ENCODE results near the gene MCRIP2.

MCRIP2 gene

GRCh38 chr16:616733-617586, 24.7 kb upstream of the MCRIP2 start:
- in situ Hi-C loops (cut with HindIII; ENCODE audit: low sequenced_read_pairs), result no loop called here

- in situ Hi-C loops (cut with HindIII; ENCODE audit: low sequenced_read_pairs), result no loop called here
Measured at GRCh38 chr16:617855-618254, 23.8 kb upstream of the MCRIP2 start.

- in situ Hi-C loops (cut with HindIII; ENCODE audit: low sequenced_read_pairs), result no loop called here
Measured at GRCh38 chr16:619476-620100, 22.0 kb upstream of the MCRIP2 start.

- in situ Hi-C loops (cut with HindIII; ENCODE audit: low sequenced_read_pairs), result no loop called here
Measured at GRCh38 chr16:620700-621525, 20.7 kb upstream of the MCRIP2 start.

- in situ Hi-C loops (cut with HindIII; ENCODE audit: low sequenced_read_pairs), result no loop called here
Measured at GRCh38 chr16:621526-622105, 20.0 kb upstream of the MCRIP2 start.

GRCh38 chr16:622920-623280, 18.7 kb upstream of the MCRIP2 start:
- in situ Hi-C loops (cut with HindIII; ENCODE audit: low sequenced_read_pairs), result no loop called here

GRCh38 chr16:624526-625070, 17.0 kb upstream of the MCRIP2 start:
- in situ Hi-C loops (cut with HindIII; ENCODE audit: low sequenced_read_pairs), result loop anchor here (25.0 kb wide), 1 partner anchor 87 kb away; the partner anchor contains the start of gene CAPN15

GRCh38 chr16:625117-625976, 16.3 kb upstream of the MCRIP2 start:
- in situ Hi-C loops (cut with HindIII; ENCODE audit: low sequenced_read_pairs), result loop anchor here (25.0 kb wide), 1 partner anchor 88 kb away; the partner anchor contains the start of gene CAPN15

GRCh38 chr16:625977-626765, 15.5 kb upstream of the MCRIP2 start:
- in situ Hi-C loops (cut with HindIII; ENCODE audit: low sequenced_read_pairs), result loop anchor here (25.0 kb wide), 1 partner anchor 89 kb away; the partner anchor contains the start of gene CAPN15

- in situ Hi-C loops (cut with HindIII; ENCODE audit: low sequenced_read_pairs), result loop anchor here (25.0 kb wide), 1 partner anchor 90 kb away; the partner anchor contains the start of gene CAPN15
Measured at GRCh38 chr16:626787-627453, 14.7 kb upstream of the MCRIP2 start.

- in situ Hi-C loops (cut with HindIII; ENCODE audit: low sequenced_read_pairs), result loop anchor here (25.0 kb wide), 1 partner anchor 90 kb away; the partner anchor contains the start of gene CAPN15
Measured at GRCh38 chr16:627454-628239, 14.0 kb upstream of the MCRIP2 start.

- in situ Hi-C loops (cut with HindIII; ENCODE audit: low sequenced_read_pairs), result loop anchor here (25.0 kb wide), 1 partner anchor 91 kb away; the partner anchor contains the start of gene CAPN15
Measured at GRCh38 chr16:628321-629061, 13.1 kb upstream of the MCRIP2 start.

- in situ Hi-C loops (cut with HindIII; ENCODE audit: low sequenced_read_pairs), result loop anchor here (25.0 kb wide), 1 partner anchor 92 kb away; the partner anchor contains the start of gene CAPN15
Measured at GRCh38 chr16:629185-629832, 12.3 kb upstream of the MCRIP2 start.

GRCh38 chr16:629833-630248, 11.8 kb upstream of the MCRIP2 start:
- in situ Hi-C loops (cut with HindIII; ENCODE audit: low sequenced_read_pairs), result loop anchor here (25.0 kb wide), 1 partner anchor 93 kb away; the partner anchor contains the start of gene CAPN15

- in situ Hi-C loops (cut with HindIII; ENCODE audit: low sequenced_read_pairs), result loop anchor here (25.0 kb wide), 1 partner anchor 93 kb away; the partner anchor contains the start of gene CAPN15
Measured at GRCh38 chr16:630249-630814, 11.3 kb upstream of the MCRIP2 start.

All from endothelial cell of hepatic sinusoid (primary cell).